Eye (tissue), 1 donor: Measurements from ENCODE around the gene ELOA.
"Not testable (repeated sequence)": the region's sequence is repeated elsewhere in the genome, so short reads cannot be mapped to it uniquely, and the experiment has no call there.

Experiments used
- DNase-seq: peaks from one replicate; pipeline ENCODE4 v3.0.0-alpha.2; 2015

Gene ELOA

DNA sequence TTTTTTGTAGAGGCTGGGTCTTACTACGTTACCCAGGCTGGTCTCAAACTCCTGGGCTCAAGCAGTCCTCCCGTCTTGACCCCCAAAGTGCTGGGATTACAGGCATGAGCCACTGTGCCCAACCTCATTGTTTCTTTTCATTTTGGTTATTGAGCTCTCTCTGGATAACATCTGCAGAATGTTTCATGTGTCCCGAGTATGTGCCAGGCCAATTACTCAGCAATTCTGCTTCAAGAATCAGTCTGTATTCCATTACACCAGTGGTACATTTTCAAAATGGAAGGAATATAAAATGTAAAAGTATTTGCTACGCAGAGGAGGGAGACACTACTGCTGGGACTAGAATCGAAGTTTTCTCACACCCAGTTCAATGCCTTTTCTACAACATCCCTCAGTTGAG lies 1.7 kb upstream of the ELOA start:
- no peak for DNase-seq

- no peak for DNase-seq
These were observed 493 bp upstream of the ELOA start for GRCh38 chr1:23742670-23743286.

- peak; percentile 13 for DNase-seq
These were observed 2.2 kb downstream of the ELOA start for GRCh38 chr1:23745515-23745914.

- no peak for DNase-seq
These were observed 4.7 kb downstream of the ELOA start for GRCh38 chr1:23748016-23748415.

DNA sequence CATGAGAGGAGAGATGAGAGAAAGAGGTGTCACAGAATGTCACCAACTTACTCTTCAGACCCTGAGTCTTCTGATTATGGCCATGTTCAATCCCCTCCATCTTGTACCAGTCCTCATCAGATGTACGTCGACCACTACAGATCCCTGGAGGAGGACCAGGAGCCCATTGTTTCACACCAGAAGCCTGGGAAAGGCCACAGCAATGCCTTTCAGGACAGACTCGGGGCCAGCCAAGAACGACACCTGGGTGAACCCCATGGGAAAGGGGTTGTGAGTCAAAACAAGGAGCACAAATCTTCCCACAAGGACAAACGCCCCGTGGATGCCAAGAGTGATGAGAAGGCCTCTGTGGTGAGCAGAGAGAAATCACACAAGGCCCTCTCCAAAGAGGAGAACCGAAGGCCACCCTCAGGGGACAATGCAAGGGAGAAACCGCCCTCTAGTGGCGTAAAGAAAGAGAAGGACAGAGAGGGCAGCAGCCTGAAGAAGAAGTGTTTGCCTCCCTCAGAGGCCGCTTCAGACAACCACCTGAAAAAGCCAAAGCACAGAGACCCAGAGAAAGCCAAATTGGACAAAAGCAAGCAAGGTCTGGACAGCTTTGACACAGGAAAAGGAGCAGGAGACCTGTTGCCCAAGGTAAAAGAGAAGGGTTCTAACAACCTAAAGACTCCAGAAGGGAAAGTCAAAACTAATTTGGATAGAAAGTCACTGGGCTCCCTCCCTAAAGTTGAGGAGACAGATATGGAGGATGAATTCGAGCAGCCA lies 8.0 kb downstream of the ELOA start:
- DNase-seq = peak; percentile 60

DNA sequence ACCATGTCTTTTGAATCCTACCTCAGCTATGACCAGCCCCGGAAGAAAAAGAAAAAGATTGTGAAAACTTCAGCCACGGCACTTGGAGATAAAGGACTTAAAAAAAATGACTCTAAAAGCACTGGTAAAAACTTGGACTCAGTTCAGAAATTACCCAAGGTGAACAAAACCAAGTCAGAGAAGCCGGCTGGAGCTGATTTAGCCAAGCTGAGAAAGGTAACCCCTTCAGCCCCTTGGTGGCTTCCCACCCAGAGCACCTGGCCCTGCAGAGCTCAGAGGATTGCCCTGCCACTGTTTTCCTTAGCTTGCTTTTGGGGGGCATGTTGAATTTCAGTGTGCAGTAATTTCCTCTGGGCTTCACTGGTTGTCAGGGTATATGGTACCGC lies 8.5 kb downstream of the ELOA start:
- DNase-seq = no peak

DNA sequence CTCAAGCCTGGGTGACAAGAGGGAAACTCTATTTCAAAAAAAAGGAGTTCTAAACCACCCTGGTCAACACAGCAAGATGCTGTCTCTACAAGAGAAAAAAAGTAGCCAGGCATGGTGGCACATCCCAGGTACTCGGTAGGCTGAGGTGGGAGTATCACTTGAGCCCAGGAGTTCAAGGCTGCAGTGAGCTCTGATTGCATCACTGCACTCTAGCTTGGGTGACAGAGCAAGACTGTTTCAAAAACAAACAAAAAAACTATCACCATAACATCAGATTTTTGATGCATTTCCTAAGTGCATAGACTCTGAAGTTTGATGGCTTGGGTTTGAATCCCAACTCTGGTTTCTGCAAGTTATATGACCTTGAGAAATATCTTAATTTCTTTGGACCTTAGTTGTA lies 9.6 kb downstream of the ELOA start:
- no peak for DNase-seq

DNA sequence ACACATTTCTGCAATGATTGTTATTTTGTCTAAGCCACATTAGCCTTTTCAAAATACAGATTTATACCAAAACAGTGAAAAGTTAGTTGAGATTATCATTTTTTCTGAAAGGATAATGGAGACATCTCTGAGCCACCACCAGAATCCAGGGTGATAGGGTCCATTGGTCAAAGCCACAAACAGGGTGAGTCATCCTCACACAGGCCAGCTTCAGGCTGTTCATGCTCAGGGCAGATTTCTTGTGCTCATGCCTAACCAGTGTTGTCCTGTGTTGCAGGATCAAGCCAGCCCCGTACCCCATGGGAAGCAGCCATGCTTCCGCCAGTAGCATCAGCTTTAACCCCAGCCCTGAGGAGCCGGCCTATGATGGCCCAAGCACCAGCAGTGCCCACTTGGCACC lies 13.4 kb downstream of the ELOA start:
- DNase-seq = no peak

- DNase-seq = no peak
These were observed 14.5 kb downstream of the ELOA start for GRCh38 chr1:23757812-23758211.

GRCh38 chr1:23759277-23759676 lies 16.0 kb downstream of the ELOA start:
- no peak for DNase-seq

DNA sequence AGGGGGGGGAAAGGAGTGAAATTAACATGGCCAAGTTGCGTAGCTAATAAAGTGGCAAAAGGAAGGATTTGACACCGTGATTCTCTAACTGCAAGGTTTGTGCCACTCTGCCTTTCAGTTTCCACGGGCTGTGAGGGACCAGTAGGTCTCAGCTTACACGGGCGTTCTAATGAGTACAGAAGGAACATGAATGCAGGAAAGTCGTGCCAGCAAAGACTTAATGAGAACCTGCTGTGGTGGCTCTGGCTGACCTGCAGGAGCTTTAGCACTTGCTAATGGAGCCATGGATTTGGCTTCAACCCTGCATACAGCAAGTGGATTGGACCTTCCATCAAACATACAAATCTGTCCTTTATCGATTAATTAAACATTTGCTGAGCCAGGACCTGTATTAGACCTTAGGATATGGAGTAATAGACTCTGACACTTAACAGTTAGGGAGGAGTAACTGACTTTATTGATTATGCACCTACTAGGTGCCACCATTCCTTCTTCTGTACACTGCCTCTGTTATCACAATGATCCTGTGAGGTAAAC lies 19.8 kb downstream of the ELOA start:
- DNase-seq = no peak

DNA sequence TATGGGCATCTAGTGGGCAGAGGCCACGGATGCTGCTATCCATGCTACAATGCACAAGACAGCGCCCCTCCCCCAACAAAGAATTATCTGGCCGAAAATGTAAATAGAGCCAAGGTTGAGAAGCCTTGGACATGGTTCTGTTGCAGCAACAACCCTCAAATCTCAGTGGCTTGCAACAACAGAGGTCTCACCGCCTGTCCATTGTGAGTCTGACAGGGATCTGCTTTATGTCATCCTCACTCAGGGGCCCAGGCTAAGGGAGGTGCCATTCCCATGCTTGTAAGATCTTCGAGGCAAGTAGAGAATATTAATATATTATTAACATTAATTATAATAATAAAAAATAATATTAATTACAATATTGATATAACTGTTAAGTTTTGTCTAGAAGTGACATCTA lies 25.5 kb downstream of the ELOA start:
- no peak for DNase-seq

DNA sequence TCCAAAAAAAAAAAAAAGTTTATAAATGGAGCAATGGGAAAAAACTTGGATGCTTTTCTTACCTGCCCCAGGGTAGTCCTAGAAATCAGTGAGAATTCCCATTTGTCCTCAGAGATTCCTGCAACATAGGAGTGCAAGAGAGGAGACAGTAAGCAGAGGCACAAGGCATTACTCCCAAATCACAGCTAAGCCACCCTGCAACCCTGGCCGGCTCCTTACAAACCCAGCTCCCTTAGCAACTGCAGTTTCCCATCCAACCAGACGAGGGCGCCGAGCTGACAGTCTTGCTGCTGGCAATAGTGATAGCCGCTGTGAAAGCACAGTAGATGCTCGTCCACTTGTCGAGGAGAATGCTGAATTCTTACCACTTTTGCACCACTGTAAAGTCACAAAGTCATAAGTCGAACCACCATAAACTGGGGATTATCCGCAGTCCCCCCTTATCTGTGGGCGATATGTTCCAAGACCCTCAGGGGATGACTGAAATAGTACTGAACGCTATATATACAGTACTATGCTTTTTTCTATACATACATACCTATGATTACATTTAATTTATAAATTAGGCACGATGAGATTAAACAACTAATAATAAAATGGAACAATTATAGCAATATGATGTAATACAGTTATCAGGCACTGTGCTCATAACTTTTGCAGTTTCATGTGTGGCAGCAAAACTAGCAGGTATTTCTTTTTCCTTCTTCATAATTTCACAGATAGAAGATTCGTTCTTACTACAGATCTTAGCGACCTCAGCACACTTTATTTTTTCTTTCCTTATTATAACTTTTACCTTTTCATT lies 29.0 kb downstream of the ELOA start:
- peak; percentile 92 for DNase-seq

DNA sequence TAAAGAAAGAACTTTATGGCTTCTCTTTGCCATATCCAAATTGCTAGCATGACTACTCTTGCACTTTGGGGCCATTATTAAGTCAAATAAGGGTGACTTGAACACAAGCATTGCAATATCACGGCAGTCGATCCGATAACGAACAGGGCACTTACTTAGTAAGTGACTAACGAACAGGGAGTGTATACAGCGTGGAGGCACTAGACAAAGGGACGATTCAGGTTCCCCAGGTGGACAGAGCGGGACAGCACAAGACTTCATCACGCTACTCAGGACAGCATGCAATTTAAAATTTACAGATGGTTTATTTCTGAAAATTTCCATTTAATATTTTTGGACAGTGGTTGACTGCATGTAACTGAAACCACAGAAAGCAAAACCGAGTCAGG lies 29.6 kb downstream of the ELOA start:
- DNase-seq = no peak

- DNase-seq = no peak
These were observed 31.1 kb downstream of the ELOA start for GRCh38 chr1:23774174-23774880.

- no peak for DNase-seq
These were observed 32.9 kb downstream of the ELOA start for GRCh38 chr1:23776217-23776616.

GRCh38 chr1:23777979-23778814 lies 34.9 kb downstream of the ELOA start, which contains the start of gene PITHD1:
Gene PITHD1, plus strand, starts transcription at chr1:23778418. Its CDS starts 98 bp downstream, at chr1:23778516.
- peak; percentile 95 for DNase-seq

DNA sequence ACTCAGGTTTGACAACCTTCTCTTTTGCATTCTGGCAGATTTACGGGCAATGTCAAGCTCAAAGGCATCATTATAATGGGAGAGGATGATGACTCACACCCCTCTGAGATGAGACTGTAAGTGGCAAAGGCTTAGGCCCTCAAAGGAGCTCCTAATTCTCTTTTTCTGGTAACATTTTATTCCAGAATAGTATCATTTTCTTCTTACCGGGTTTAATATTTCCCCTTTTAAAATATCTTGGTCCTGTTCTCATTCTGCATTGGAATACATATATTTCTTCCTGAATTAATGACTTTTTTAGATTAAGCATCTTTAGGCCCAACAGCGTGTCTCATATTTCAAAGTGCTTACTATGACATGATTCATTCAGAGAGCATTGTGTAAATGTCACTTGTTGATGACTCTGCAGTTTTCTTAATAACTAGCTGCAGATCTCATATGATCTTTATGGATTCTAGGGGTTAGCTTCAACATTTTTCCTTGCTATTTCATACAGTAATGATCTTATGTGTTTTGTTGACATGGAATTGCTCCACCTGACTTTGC lies 36.6 kb downstream of the ELOA start:
- DNase-seq = no peak

DNA sequence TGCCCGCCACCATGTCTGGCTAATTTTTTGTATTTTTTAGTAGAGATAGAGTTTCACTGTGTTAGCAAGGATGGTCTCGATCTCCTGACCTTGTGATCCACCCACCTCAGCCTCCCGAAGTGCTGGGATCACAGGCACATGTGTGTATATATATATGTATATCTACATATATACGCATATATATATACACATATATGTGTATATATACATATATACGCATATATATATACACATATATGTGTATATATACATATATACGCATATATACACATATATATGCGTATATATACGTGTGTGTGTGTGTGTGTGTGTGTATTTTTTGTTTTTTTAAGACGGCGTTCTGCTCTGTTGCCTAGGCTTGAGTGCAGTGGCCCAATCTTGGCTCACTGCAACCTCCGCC lies 39.9 kb downstream of the ELOA start:
- DNase-seq = not testable (repeated sequence)

- no peak for DNase-seq
These were observed 41.6 kb downstream of the ELOA start for GRCh38 chr1:23784846-23785245.

GRCh38 chr1:23787701-23788100 lies 44.4 kb downstream of the ELOA start:
- DNase-seq = no peak

- DNase-seq = no peak
These were observed 45.4 kb downstream of the ELOA start for GRCh38 chr1:23788695-23789094.
